OCI-LY1 (cell line): Measurements from ENCODE around the gene FAM50A.
A peak's percentile ranks its signal among the peaks of the same experiment; 100 is the strongest.

Experiments used
- H2AFZ ChIP-seq: fragments of 200-600 bp; sonication (generic), shearing (Covaris generic); 2 replicates; pipeline ENCODE4 v1.6.0; 2014; ENCODE audit warnings: antibody characterized with exemption, mild to moderate bottlenecking, low read length
- H3F3A ChIP-seq: fragments of 200-600 bp; sonication (generic), shearing (Covaris generic); 2 replicates; pipeline ENCODE4 v1.6.0; 2014; ENCODE audit warnings: mild to moderate bottlenecking, antibody characterized with exemption, low read length, moderate library complexity; ENCODE audit not compliant: insufficient read depth
- H3K27ac ChIP-seq: fragments of 200-600 bp; sonication (generic); 2 replicates; pipeline ENCODE4 v1.5.1; 2014; ENCODE audit warnings: low read length, mixed run types, mild to moderate bottlenecking, low read depth; ENCODE audit not compliant: poor library complexity, severe bottlenecking
- H3K27me3 ChIP-seq: fragments of 200-600 bp; sonication (generic); 2 replicates; pipeline ENCODE4 v1.6.0; 2014; ENCODE audit warnings: antibody characterized with exemption, mild to moderate bottlenecking, low read length, moderate library complexity; ENCODE audit not compliant: insufficient read depth
- H3K36me3 ChIP-seq: fragments of 200-600 bp; sonication (generic); 2 replicates; pipeline ENCODE4 v1.6.1; 2014; ENCODE audit warnings: mild to moderate bottlenecking, antibody characterized with exemption, low read length, moderate library complexity, mixed read lengths; ENCODE audit not compliant: insufficient read depth
- H3K4me1 ChIP-seq: fragments of 200-600 bp; sonication (generic); 2 replicates; pipeline ENCODE4 v1.5.1; 2014; ENCODE audit warnings: mild to moderate bottlenecking, low read length, moderate library complexity; ENCODE audit not compliant: insufficient read depth, severe bottlenecking
- H3K4me2 ChIP-seq: fragments of 200-600 bp; sonication (generic), shearing (Covaris generic); 2 replicates; pipeline ENCODE4 v1.6.1; 2014; ENCODE audit warnings: low read length
- H3K4me3 ChIP-seq: fragments of 200-600 bp; sonication (generic); 2 replicates; pipeline ENCODE4 v1.5.1; 2014; ENCODE audit warnings: low read length, low read depth, mild to moderate bottlenecking, mixed read lengths; ENCODE audit not compliant: poor library complexity, severe bottlenecking
- H3K79me2 ChIP-seq: fragments of 200-600 bp; shearing (Covaris generic); 2 replicates; pipeline ENCODE4 v1.6.1; 2016; ENCODE audit warnings: mixed run types, low read length, mixed read lengths; ENCODE audit not compliant: insufficient read depth
- H3K9ac ChIP-seq: fragments of 200-600 bp; sonication (generic), shearing (Covaris generic); 2 replicates; pipeline ENCODE4 v1.6.1; 2014; ENCODE audit warnings: mild to moderate bottlenecking, low read length, mixed read lengths
- H3K9me2 ChIP-seq: fragments of 200-600 bp; sonication (generic), shearing (Covaris generic); 2 replicates; pipeline ENCODE4 v1.6.1; 2014; ENCODE audit warnings: low read depth, mild to moderate bottlenecking, low read length, mixed read lengths
- H3K9me3 ChIP-seq: fragments of 200-600 bp; shearing (Covaris generic); 2 replicates; pipeline ENCODE4 v1.6.1; 2014; ENCODE audit warnings: low read length, mixed read lengths
- H4K20me1 ChIP-seq: fragments of 200-600 bp; sonication (generic), shearing (Covaris generic); 2 replicates; pipeline ENCODE4 v1.6.0; 2016; ENCODE audit warnings: mild to moderate bottlenecking, low read length; ENCODE audit not compliant: insufficient read depth
- EZH2 ChIP-seq: fragments of 200-600 bp; sonication (generic), shearing (Covaris generic); IDR thresholded peaks from 2 replicates; pipeline ENCODE4 v1.8.0; 2017; ENCODE audit warnings: borderline replicate concordance, mixed run types, mild to moderate bottlenecking, antibody characterized with exemption, low read length, moderate library complexity, mixed read lengths
- TF ChIP-seq, protein P1 (sequence below): fragments of 200-600 bp; sonication (generic), shearing (Covaris generic); IDR thresholded peaks from 2 replicates; pipeline ENCODE4 v1.5.1; 2017; ENCODE audit warnings: mild to moderate bottlenecking, antibody characterized with exemption, low read length, moderate library complexity, mixed read lengths

FAM50A gene

DNA sequence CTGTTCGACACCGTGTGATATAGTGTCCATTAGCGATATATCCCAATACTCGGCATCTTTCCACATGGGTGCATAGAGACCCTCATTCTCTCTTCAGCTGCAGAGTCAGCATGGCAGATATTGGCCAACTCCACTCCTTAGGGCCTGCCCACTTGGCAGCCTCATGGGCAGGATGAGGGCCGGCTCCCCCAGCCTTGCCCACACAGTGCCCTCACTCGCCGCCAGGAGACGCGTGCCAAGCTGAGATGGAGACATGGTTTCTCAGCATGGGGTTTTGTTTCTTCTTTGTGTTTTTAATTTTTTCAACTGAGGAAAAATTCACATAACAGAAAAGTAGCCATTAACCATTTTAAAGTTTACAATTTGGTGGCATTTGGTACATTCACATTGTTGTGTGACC lies 8.9 kb downstream of the FAM50A start:
- H4K20me1 ChIP-seq, result no peaks in the 10 kb centered on the region
- H3K27me3 ChIP-seq, result no peaks in the 10 kb centered on the region
- H3K27ac ChIP-seq, result no peak overlapping the region
- H3K4me3 ChIP-seq, result no peak overlapping the region
- H2AFZ ChIP-seq, result no peak overlapping the region
- H3K4me2 ChIP-seq, result no peak overlapping the region
- H3F3A ChIP-seq, result no peaks in the 10 kb centered on the region
- peaks cover 5% of the 10 kb centered on the region for H3K36me3 ChIP-seq
- no peak overlapping the region for H3K9ac ChIP-seq
- H3K9me2 ChIP-seq, result no peaks in the 10 kb centered on the region
- TF ChIP-seq, protein P1, sequence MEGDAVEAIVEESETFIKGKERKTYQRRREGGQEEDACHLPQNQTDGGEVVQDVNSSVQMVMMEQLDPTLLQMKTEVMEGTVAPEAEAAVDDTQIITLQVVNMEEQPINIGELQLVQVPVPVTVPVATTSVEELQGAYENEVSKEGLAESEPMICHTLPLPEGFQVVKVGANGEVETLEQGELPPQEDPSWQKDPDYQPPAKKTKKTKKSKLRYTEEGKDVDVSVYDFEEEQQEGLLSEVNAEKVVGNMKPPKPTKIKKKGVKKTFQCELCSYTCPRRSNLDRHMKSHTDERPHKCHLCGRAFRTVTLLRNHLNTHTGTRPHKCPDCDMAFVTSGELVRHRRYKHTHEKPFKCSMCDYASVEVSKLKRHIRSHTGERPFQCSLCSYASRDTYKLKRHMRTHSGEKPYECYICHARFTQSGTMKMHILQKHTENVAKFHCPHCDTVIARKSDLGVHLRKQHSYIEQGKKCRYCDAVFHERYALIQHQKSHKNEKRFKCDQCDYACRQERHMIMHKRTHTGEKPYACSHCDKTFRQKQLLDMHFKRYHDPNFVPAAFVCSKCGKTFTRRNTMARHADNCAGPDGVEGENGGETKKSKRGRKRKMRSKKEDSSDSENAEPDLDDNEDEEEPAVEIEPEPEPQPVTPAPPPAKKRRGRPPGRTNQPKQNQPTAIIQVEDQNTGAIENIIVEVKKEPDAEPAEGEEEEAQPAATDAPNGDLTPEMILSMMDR, result no peak
- TF ChIP-seq EZH2, result no peak
- H3K9me3 ChIP-seq, result no peaks in the 10 kb centered on the region
- no peaks in the 10 kb centered on the region for H3K4me1 ChIP-seq
- H3K79me2 ChIP-seq, result no peaks in the 10 kb centered on the region

DNA sequence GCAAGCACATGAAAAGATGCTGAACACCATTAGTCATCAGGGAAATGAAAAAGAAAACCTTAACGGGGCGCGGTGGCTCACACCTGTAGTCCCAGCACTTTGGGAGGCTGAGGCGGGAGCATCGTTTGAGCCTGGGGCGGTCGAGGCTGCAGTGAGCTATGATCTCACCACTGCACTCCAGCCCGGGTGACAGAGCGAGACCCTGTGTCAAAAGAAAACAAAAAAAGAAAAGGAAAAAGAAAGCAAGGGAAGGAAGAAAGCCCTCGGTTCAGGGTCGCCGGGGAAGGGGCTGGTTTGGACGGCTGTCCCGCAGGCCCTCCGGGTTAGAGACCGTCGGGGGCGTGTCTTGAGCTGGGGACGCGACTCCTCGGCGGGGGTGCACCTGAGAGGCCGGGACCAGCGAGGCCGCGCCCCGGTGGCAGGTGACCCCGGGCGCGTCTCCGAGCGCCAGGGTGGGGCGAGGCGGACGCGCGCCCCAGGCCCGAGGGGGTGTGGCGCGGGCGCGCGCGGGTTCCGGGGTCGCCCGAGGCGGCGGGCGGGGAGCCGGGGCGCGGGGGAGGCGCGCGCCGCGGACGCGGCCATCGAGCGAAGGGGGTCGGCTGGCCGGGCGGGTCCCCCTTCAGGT lies 13.7 kb downstream of the FAM50A start:
- Histone ChIP-seq H3K27ac (no peak overlapping the region), H3K79me2 (no peaks in the 10 kb centered on the region), H3K27me3 (no peaks in the 10 kb centered on the region), H3K4me1 (peaks cover 5% of the 10 kb centered on the region), H3K4me2 (peak overlapping the region; percentile 74), H3K4me3 (peak overlapping the region; percentile 65), H3K36me3 (no peaks in the 10 kb centered on the region; the same call in 1 of the 2 replicates), H2AFZ (no peak overlapping the region), H3K9ac (peak overlapping the region; percentile 34; the same call in 1 of the 2 replicates), H3F3A (no peaks in the 10 kb centered on the region), H3K9me3 (no peaks in the 10 kb centered on the region), H4K20me1 (no peaks in the 10 kb centered on the region), H3K9me2 (no peaks in the 10 kb centered on the region)
- TF ChIP-seq EZH2, result no peak
- TF ChIP-seq, protein P1, result no peak

DNA sequence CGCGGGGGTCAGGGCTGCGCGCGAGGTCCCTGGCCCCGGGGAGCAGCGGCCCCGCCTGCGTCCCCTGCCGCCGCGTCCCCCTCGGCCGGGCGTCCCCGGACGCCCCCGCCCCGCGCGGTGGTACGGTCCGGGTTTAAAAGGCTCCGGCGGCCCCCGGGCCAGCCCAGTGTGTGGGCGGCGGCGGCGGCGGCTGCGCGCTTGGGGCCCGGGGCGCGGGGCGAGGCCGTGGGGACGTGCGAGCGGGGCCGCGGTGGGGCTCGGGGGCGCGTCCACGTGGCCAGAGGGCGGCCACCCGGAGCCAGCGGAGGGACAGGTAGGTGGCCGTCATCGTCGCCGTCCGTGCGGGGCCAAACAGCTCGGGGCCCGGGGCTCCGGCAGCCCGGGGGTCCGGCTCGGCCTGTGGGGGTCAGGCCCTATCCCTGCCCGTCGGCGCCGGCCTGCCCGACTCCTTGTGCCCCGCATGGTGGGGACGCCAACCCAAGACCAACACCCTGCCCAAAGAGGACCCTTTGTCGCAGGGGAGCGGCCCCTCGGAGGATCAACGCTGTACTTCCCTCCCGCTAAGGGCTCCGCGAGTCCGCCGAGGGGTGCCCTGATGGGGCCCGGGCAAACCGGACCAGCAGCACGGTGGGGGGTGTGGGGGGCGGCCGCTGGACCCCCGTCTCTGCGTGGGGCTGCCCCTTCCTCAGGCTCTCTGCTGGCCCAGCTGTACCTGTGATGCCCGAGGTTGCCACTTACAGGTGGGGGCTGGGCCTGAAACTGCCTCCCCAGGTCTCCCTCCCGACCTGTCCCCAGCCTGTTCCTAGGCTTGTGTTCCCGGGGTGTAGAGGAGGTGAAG lies 14.4 kb downstream of the FAM50A start, which contains the start of gene PLXNA3:
TSS of gene PLXNA3 (plus strand) at position 166 of the 838 bp plus-strand sequence. CDS start 1,903 bp downstream, outside the sequence.
- Histone ChIP-seq H3F3A (no peaks in the 10 kb centered on the region), H3K27me3 (no peaks in the 10 kb centered on the region), H2AFZ (no peak within 1 kb of the TSS), H3K4me3 (peak within 1 kb of the TSS; percentile 65), H3K9me3 (no peaks in the 10 kb centered on the region), H3K4me2 (peak within 1 kb of the TSS; percentile 74), H3K36me3 (no peaks in the 10 kb centered on the region; the same call in 1 of the 2 replicates), H3K9me2 (no peaks in the 10 kb centered on the region), H3K79me2 (no peaks in the 10 kb centered on the region), H3K9ac (peak within 1 kb of the TSS; percentile 61), H4K20me1 (no peaks in the 10 kb centered on the region), H3K4me1 (peaks cover 5% of the 10 kb centered on the region), H3K27ac (no peak within 1 kb of the TSS)
- TF ChIP-seq, protein P1, result no peak
- TF ChIP-seq EZH2, result no peak
